Fibroblast of the aortic adventitia (primary cell): ENCODE data around the gene HIBCH. TPM values are rescaled to one million over a fixed set of nuclear protein-coding genes. Genes with fewer than 3 reads are reported as not detected.
A peak's percentile ranks its signal among the peaks of the same experiment; 100 is the strongest.

ENCODE experiments used
- DNase-seq: peaks from one replicate; pipeline ENCODE4 v3.0.0-alpha.2; 2010; ENCODE audit warnings: low read depth
- H3K4me3 ChIP-seq: 2 replicates; pipeline ENCODE4 v1.5.1; 2011; ENCODE audit warnings: low read depth, mild to moderate bottlenecking, control low read depth, low read length, moderate library complexity
- total RNA-seq: library from RNA; depleted of rRNA; stranded (reverse); fragments of >200 nt; gene quantifications from 2 replicates; pipeline ENCODE4 v1.2.3, GENCODE V29; 2012; ENCODE audit warnings: low replicate concordance
- TF ChIP-seq, protein P1 (sequence below): IDR thresholded peaks from 2 replicates; pipeline ENCODE4 v1.5.1; 2011; ENCODE audit warnings: mild to moderate bottlenecking, low read length, control low read depth, inconsistent platforms; ENCODE audit not compliant: insufficient read depth

The HIBCH gene
- total RNA-seq, 1 donor: 21.5 TPM

DNA sequence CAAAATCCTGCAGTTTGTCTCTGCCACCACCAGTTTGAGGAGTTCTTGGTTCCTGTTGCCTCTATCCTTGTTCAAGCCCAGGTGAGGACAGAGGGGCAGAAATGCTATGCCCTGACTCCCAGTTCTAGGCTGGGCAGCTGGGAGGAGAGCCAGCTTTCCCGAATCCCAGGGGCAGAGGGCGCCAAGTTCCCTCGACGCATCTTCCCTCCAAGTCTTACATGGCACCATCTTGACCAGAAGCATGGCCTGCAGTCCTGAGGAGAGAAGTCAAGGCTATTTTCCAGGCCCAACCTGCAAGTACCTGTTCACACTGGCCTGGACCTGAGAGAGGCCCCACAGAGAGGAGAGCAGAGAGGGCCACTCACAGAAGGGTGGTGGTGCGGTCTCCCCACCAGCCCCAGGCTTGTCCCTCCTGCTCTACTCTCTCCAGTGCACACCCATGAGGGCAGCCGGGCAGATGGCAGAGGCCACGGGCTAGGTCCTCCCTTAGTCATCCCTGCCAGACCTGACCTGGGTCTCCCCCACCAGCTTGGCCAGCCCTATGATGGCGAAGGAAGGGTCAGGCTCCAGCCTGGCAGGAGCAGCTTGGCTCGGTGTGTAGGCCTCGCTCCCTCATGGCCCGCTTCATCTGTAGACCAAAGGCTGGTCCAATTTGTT, 141.4 kb downstream of the HIBCH start:
- no peak overlapping the region for H3K4me3 ChIP-seq
- TF ChIP-seq, protein P1, sequence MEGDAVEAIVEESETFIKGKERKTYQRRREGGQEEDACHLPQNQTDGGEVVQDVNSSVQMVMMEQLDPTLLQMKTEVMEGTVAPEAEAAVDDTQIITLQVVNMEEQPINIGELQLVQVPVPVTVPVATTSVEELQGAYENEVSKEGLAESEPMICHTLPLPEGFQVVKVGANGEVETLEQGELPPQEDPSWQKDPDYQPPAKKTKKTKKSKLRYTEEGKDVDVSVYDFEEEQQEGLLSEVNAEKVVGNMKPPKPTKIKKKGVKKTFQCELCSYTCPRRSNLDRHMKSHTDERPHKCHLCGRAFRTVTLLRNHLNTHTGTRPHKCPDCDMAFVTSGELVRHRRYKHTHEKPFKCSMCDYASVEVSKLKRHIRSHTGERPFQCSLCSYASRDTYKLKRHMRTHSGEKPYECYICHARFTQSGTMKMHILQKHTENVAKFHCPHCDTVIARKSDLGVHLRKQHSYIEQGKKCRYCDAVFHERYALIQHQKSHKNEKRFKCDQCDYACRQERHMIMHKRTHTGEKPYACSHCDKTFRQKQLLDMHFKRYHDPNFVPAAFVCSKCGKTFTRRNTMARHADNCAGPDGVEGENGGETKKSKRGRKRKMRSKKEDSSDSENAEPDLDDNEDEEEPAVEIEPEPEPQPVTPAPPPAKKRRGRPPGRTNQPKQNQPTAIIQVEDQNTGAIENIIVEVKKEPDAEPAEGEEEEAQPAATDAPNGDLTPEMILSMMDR: no peak
- no peak for DNase-seq

DNA sequence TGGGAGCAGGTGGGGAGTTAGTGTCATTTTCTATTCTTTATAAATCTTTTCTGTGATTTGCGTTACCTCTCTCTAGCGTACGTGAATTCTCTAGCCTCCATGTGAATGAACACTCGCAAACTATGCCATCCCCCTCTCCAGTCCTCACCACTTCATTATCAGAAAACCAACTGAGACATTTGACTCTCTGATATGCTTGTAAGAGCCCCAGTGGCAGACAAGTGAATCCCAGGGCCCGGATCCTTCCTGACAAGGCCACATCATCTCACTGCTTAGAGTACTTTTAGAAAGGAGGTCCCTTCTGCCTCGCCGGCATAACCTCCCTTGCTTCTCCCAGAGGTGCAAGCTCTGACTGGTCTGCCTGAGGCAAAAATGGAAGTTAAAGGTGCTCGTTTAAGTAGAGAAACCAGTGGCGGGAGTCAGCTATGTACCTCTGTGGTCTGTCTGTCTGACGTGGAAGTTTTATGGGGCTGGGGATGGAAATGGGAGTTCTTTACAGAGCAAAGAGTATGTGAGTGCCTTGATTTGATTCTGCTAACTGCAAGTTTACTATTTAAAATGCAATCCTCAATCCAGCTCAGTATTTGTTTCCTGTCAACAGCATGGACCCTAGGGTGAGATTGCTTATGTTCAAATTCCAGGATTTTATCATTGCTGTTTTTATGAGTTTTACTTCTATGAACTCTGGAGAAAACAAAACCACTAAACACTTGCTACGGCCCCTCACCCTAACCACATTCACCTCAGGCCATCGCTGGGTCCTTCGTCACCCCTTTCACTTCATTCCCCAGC, 142.2 kb downstream of the HIBCH start:
- TF ChIP-seq, protein P1: no peak
- DNase-seq: no peak
- H3K4me3 ChIP-seq: no peak overlapping the region

DNA sequence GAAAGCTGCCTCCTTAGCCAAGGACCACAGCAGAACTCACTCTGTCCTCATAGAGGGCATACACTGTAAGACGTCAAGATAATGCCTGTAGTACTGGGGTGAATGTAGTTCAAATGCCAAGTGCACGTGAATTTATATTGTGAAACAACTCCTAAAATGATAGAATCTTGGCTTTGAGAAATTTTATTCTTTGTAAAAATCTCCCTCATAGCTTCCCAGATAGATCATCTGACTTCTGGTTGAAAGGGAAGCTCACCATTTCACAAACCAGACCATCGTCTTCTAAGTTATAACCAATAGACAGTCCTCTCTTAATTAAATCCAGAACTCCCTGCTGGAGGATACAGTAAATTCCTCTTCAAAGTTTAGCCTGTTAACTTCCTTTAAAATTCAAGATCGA, 146.2 kb downstream of the HIBCH start:
- DNase-seq: peak; percentile 75
- TF ChIP-seq, protein P1: no peak

DNA sequence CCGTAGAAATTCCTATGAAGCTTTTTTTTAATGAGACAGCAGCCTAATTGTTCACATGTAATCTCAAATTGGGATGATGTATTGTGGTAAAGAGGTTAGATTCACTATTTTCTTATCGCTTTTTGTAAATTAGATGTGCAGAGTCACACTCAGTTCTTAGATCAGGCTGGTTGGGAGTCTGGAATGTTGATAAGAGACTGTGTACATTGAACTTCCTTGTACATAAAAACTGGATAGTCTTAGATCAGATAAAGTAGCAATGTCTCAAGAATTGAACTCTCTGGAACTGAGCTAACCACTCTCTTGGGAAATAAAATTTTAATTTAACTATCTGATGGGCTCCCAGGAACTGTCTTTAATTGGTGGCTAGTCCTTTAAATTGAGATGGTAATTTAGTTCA, 149.0 kb downstream of the HIBCH start:
- DNase-seq: no peak
- TF ChIP-seq, protein P1: no peak
- no peak overlapping the region for H3K4me3 ChIP-seq

More for the DNA sequence above, 146.2 kb downstream of the HIBCH start:
- no peak overlapping the region for H3K4me3 ChIP-seq

DNA sequence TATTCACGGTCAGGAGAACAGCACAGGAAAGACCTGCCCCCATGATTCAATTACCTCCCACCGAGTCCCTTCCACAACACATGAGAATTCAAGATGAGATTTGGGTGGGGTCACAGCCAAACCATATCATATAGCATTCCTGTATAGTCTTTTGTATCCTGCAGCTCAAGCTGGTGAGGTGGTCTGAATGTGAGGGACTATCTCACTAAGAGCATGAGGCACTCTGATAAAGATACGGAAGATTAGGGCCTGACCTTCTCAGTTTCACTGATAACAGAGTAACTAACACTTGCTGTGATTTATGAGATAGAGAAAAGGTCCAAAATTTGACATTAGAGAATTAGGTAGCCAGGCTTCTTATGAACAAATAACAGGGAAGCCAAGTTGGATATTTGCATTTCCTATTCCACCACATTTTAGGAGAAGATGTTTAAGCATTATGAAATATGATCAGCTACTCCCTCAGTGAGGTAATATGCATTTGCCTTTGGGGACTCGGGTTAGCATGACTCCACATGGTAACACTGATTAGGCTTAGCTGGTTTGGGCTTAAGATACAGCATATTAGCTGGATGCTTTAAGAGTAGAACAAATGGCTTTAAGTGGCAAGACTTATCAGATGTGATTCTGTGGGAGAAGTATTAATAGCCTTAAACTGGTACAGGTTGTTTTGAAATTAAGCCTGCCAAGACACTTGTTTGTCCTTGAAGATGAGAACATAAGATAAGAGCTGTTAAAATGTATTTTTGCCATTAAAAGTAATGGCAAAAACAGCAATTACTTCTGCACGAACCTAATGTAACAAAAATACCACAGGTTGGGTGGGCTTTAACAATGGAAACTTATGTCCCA, 150.2 kb downstream of the HIBCH start:
- TF ChIP-seq, protein P1: no peak
- H3K4me3 ChIP-seq: no peak overlapping the region
- DNase-seq: no peak

DNA sequence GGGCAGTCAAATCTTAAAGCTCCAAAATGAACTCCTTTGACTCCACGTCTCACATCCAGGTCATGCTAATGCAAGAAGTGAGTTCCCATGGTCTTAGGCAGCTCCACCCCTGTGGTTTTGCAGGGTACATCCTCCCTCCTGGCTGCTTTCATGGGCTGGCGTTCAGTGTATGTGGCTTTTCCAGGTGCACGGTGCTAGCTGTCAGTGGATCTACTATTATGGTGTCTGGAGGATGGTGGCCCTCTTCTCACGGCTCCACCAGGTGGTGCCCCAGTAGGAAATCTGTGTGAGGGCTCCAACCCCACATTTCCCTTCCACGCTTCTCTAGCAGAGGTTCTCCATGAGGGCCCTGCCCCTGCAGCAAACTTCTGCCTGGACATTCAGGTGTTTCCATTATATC, 151.9 kb downstream of the HIBCH start:
- no peak overlapping the region for H3K4me3 ChIP-seq
- DNase-seq: no peak
- TF ChIP-seq, protein P1: no peak
